ENCODE results near the gene RGS18.

- no peak for TF ChIP-seq EZH2 (IDR thresholded peaks at IDR 0.05)
- TF ChIP-seq POLR2AphosphoS5 (IDR thresholded peaks at IDR 0.05; ENCODE audit: borderline replicate concordance, low read depth, low read length), result no peak
- no peak for TF ChIP-seq FOXP2 (optimal IDR thresholded peaks at IDR 0.05; ENCODE audit: control extremely low read depth, extremely low read length, insufficient read depth)
Measured at GRCh38 chr1:192160196-192160595, 1.9 kb downstream of the RGS18 start.
